Measurements from ENCODE around the gene LBX1. TPM values are rescaled to one million over a fixed set of nuclear protein-coding genes. Genes with fewer than 3 reads are reported as not detected.

The LBX1 gene
- total and polyA plus RNA-seq, 4 experiments from 2014 or later, result not detected

GRCh38 chr10:101267290-101267680, 38.0 kb upstream of the LBX1 start:
- H3K4me3 Mint-ChIP-seq, result no peak overlapping the region
- peaks cover 21 to 34% of the 10 kb centered on the region in 2 donors for H3K27me3 Mint-ChIP-seq
- Histone ChIP-seq H3K36me3 (ENCODE audit: insufficient read depth, low read length) (no peaks in the 10 kb centered on the region), H3K4me1 (ENCODE audit: insufficient read depth, low read length) (no peaks in the 10 kb centered on the region), H3K27me3 (ENCODE audit: insufficient read depth, low read length) (no peaks in the 10 kb centered on the region), H3K4me3 (ENCODE audit: low read length in 2 of 2) (no peak overlapping the region), H3K9me3 (ENCODE audit: control insufficient read depth in 1 of 2, low read length in 2 of 2) (no peaks in the 10 kb centered on the region), H3K27ac (ENCODE audit: low read depth, low read length) (no peak overlapping the region)
- no peak overlapping the region for H3K27ac Mint-ChIP-seq
- no peaks in the 10 kb centered on the region for H3K9me3 Mint-ChIP-seq
- intact Hi-C loops (cut with micrococcal nuclease), result no loop called here
- POLR2A ChIA-PET (ENCODE audit: partially characterized antibody), result no interaction called here
- CTCF ChIA-PET (ENCODE audit: partially characterized antibody), result interaction anchor here (0.9 to 2.1 kb wide), 4 partner anchors 10 to 302 kb away, joined by 3 to 8 read pairs (median 3); no protein-coding TSS in a partner anchor
- no peaks in the 10 kb centered on the region for H3K36me3 Mint-ChIP-seq
- DNase-seq, result no peak
- peaks cover 0 to 5% (median under 1%) of the 10 kb centered on the region in 4 donors for H3K4me1 Mint-ChIP-seq

GRCh38 chr10:101266381-101267289, 37.4 kb upstream of the LBX1 start:
- no peaks in the 10 kb centered on the region for H3K9me3 Mint-ChIP-seq
- ChIA-PET POLR2A (ENCODE audit: partially characterized antibody) (no interaction called here), CTCF (ENCODE audit: partially characterized antibody) (interaction anchor here (0.7 to 2.1 kb wide), 6 partner anchors 7 to 175 kb away, joined by 3 to 8 read pairs (median 3); no protein-coding TSS in a partner anchor)
- no peaks in the 10 kb centered on the region for H3K9me3 ChIP-seq (ENCODE audit: control insufficient read depth in 1 of 2, low read length in 2 of 2)
- no peak for DNase-seq
- H3K27me3 Mint-ChIP-seq, result peaks cover 17 to 37% of the 10 kb centered on the region in 2 donors
- no peak overlapping the region for H3K4me3 ChIP-seq (ENCODE audit: low read length in 2 of 2)
- H3K36me3 ChIP-seq (ENCODE audit: insufficient read depth, low read length), result no peaks in the 10 kb centered on the region
- no peaks in the 10 kb centered on the region for H3K4me1 Mint-ChIP-seq
- H3K27me3 ChIP-seq (ENCODE audit: insufficient read depth, low read length), result no peaks in the 10 kb centered on the region
- H3K27ac Mint-ChIP-seq, result no peak overlapping the region
- no peaks in the 10 kb centered on the region for H3K4me1 ChIP-seq (ENCODE audit: insufficient read depth, low read length)
- H3K27ac ChIP-seq (ENCODE audit: low read depth, low read length), result no peak overlapping the region
- intact Hi-C loops (cut with micrococcal nuclease), result no loop called here
- H3K4me3 Mint-ChIP-seq, result no peak overlapping the region
- no peaks in the 10 kb centered on the region for H3K36me3 Mint-ChIP-seq

GRCh38 chr10:101263150-101263752, 34.0 kb upstream of the LBX1 start:
- Histone ChIP-seq H3K4me3 (ENCODE audit: low read length in 2 of 2) (no peak overlapping the region), H3K27ac (ENCODE audit: low read depth, low read length) (no peak overlapping the region), H3K9me3 (ENCODE audit: control insufficient read depth in 1 of 2, low read length in 2 of 2) (no peaks in the 10 kb centered on the region), H3K4me1 (ENCODE audit: insufficient read depth, low read length) (no peaks in the 10 kb centered on the region), H3K27me3 (ENCODE audit: insufficient read depth, low read length) (no peaks in the 10 kb centered on the region), H3K36me3 (ENCODE audit: insufficient read depth, low read length) (no peaks in the 10 kb centered on the region)
- peaks cover 0 to 3% (median under 1%) of the 10 kb centered on the region in 8 donors for H3K9me3 Mint-ChIP-seq
- ChIA-PET CTCF (ENCODE audit: partially characterized antibody) (interaction anchor here (1.1 to 2.1 kb wide), 4 partner anchors 10 to 50 kb away, joined by 3 to 11 read pairs (median 6); no protein-coding TSS in a partner anchor), POLR2A (ENCODE audit: partially characterized antibody) (no interaction called here)
- intact Hi-C loops (cut with micrococcal nuclease), result no loop called here
- H3K27ac Mint-ChIP-seq, result peak overlapping the region in 1 of 7 donors; percentile 57
- peaks cover 0 to 4% (median 0%) of the 10 kb centered on the region in 4 donors for H3K4me1 Mint-ChIP-seq
- peaks cover 0 to under 1% of the 10 kb centered on the region in 2 donors for H3K36me3 Mint-ChIP-seq
- DNase-seq, result no peak
- peaks cover 16 to 40% of the 10 kb centered on the region in 2 donors for H3K27me3 Mint-ChIP-seq
- H3K4me3 Mint-ChIP-seq, result no peak overlapping the region

GRCh38 chr10:101262147-101262546, 32.9 kb upstream of the LBX1 start:
- Histone ChIP-seq H3K4me1 (ENCODE audit: insufficient read depth, low read length) (no peaks in the 10 kb centered on the region), H3K27ac (ENCODE audit: low read depth, low read length) (no peak overlapping the region), H3K9me3 (ENCODE audit: control insufficient read depth in 1 of 2, low read length in 2 of 2) (no peaks in the 10 kb centered on the region), H3K27me3 (ENCODE audit: insufficient read depth, low read length) (no peaks in the 10 kb centered on the region), H3K4me3 (ENCODE audit: low read length in 2 of 2) (no peak overlapping the region), H3K36me3 (ENCODE audit: insufficient read depth, low read length) (no peaks in the 10 kb centered on the region)
- no peak overlapping the region for H3K27ac Mint-ChIP-seq
- H3K9me3 Mint-ChIP-seq, result peaks cover 0 to 9% (median 6%) of the 10 kb centered on the region in 8 donors
- H3K27me3 Mint-ChIP-seq, result peaks cover 16 to 38% of the 10 kb centered on the region in 2 donors
- intact Hi-C loops (cut with micrococcal nuclease), result no loop called here
- no peak overlapping the region for H3K4me3 Mint-ChIP-seq
- ChIA-PET CTCF (ENCODE audit: partially characterized antibody) (no interaction called here), POLR2A (ENCODE audit: partially characterized antibody) (no interaction called here)
- DNase-seq, result no peak
- peaks cover 0 to 4% (median 0%) of the 10 kb centered on the region in 4 donors for H3K4me1 Mint-ChIP-seq
- peaks cover 0 to 5% of the 10 kb centered on the region in 2 donors for H3K36me3 Mint-ChIP-seq

- H3K27ac Mint-ChIP-seq, result no peak overlapping the region
- no peaks in the 10 kb centered on the region for H3K27me3 ChIP-seq (ENCODE audit: insufficient read depth, low read length)
- peaks cover 16 to 38% of the 10 kb centered on the region in 2 donors for H3K27me3 Mint-ChIP-seq
Measured at GRCh38 chr10:101261702-101262101, 32.4 kb upstream of the LBX1 start.

GRCh38 chr10:101260764-101261481, 31.7 kb upstream of the LBX1 start:
- DNase-seq, result no peak
- H3K27ac Mint-ChIP-seq, result peak overlapping the region in 1 of 7 donors; percentile 18
- Histone ChIP-seq H3K4me1 (ENCODE audit: insufficient read depth, low read length) (no peaks in the 10 kb centered on the region), H3K27ac (ENCODE audit: low read depth, low read length) (no peak overlapping the region), H3K36me3 (ENCODE audit: insufficient read depth, low read length) (no peaks in the 10 kb centered on the region), H3K9me3 (ENCODE audit: control insufficient read depth in 1 of 2, low read length in 2 of 2) (no peaks in the 10 kb centered on the region), H3K4me3 (ENCODE audit: low read length in 2 of 2) (no peak overlapping the region), H3K27me3 (ENCODE audit: insufficient read depth, low read length) (no peaks in the 10 kb centered on the region)
- peaks cover 16 to 41% of the 10 kb centered on the region in 2 donors for H3K27me3 Mint-ChIP-seq
- H3K36me3 Mint-ChIP-seq, result peaks cover 0 to 5% of the 10 kb centered on the region in 2 donors
- ChIA-PET CTCF (ENCODE audit: partially characterized antibody) (interaction anchor here (0.6 to 1.4 kb wide), 2 partner anchors 53 to 207 kb away, joined by 3 read pairs; no protein-coding TSS in a partner anchor), POLR2A (ENCODE audit: partially characterized antibody) (no interaction called here)
- peaks cover 0 to 9% (median 6%) of the 10 kb centered on the region in 8 donors for H3K9me3 Mint-ChIP-seq
- intact Hi-C loops (cut with micrococcal nuclease), result no loop called here
- peaks cover 0 to 4% (median 0%) of the 10 kb centered on the region in 4 donors for H3K4me1 Mint-ChIP-seq
- no peak overlapping the region for H3K4me3 Mint-ChIP-seq

More at GRCh38 chr10:101261702-101262101, 32.4 kb upstream of the LBX1 start:
- Histone ChIP-seq H3K36me3 (ENCODE audit: insufficient read depth, low read length) (no peaks in the 10 kb centered on the region), H3K27ac (ENCODE audit: low read depth, low read length) (no peak overlapping the region), H3K4me1 (ENCODE audit: insufficient read depth, low read length) (no peaks in the 10 kb centered on the region), H3K4me3 (ENCODE audit: low read length in 2 of 2) (no peak overlapping the region), H3K9me3 (ENCODE audit: control insufficient read depth in 1 of 2, low read length in 2 of 2) (no peaks in the 10 kb centered on the region)
- H3K4me3 Mint-ChIP-seq, result no peak overlapping the region
- ChIA-PET CTCF (ENCODE audit: partially characterized antibody) (no interaction called here), POLR2A (ENCODE audit: partially characterized antibody) (no interaction called here)
- no peak for DNase-seq
- peaks cover 0 to 5% of the 10 kb centered on the region in 2 donors for H3K36me3 Mint-ChIP-seq
- peaks cover 0 to 4% (median 0%) of the 10 kb centered on the region in 4 donors for H3K4me1 Mint-ChIP-seq
- intact Hi-C loops (cut with micrococcal nuclease), result no loop called here
- peaks cover 0 to 9% (median 6%) of the 10 kb centered on the region in 8 donors for H3K9me3 Mint-ChIP-seq

Measured in CD4-positive, alpha-beta memory T cell (primary cell).